ENCODE measurements around the gene GAN. TPM values are rescaled to one million over a fixed set of nuclear protein-coding genes. Genes with fewer than 3 reads are reported as not detected.

Gene GAN
- total RNA-seq, 1 experiment from 2014 or later, result 8.7 TPM

GRCh38 chr16:81283044-81283443 is 31.7 kb upstream of the GAN start:
- no peak for DNase-seq
- H3K36me3 ChIP-seq (replicated peaks; ENCODE audit: control insufficient read depth, insufficient read depth, low read length), result no peaks in the 10 kb centered on the region
- H3K4me3 ChIP-seq (ENCODE audit: insufficient read depth, low read depth, low read length), result no peak overlapping the region
- no peaks in the 10 kb centered on the region for H3K27me3 ChIP-seq (ENCODE audit: control insufficient read depth, insufficient read depth, low read length)

GRCh38 chr16:81284995-81285600 is 29.7 kb upstream of the GAN start:
- DNase-seq, result no peak
- H3K27me3 ChIP-seq (ENCODE audit: control insufficient read depth, insufficient read depth, low read length), result no peaks in the 10 kb centered on the region
- H3K36me3 ChIP-seq (replicated peaks; ENCODE audit: control insufficient read depth, insufficient read depth, low read length), result no peaks in the 10 kb centered on the region
- no peak overlapping the region for H3K4me3 ChIP-seq (ENCODE audit: insufficient read depth, low read depth, low read length)

GRCh38 chr16:81286190-81286589 is 28.6 kb upstream of the GAN start:
- Histone ChIP-seq H3K36me3 (replicated peaks; ENCODE audit: control insufficient read depth, insufficient read depth, low read length) (no peaks in the 10 kb centered on the region), H3K4me3 (ENCODE audit: insufficient read depth, low read depth, low read length) (no peak overlapping the region), H3K27me3 (ENCODE audit: control insufficient read depth, insufficient read depth, low read length) (no peaks in the 10 kb centered on the region)
- DNase-seq, result no peak

GRCh38 chr16:81291117-81291516 is 23.6 kb upstream of the GAN start:
- H3K27me3 ChIP-seq (ENCODE audit: control insufficient read depth, insufficient read depth, low read length), result 0 out of 2 replicates have a peak, but pooled peaks cover 1% of the 10 kb centered on the region
- no peak overlapping the region for H3K4me3 ChIP-seq (ENCODE audit: insufficient read depth, low read depth, low read length)
- no peaks in the 10 kb centered on the region for H3K36me3 ChIP-seq (replicated peaks; ENCODE audit: control insufficient read depth, insufficient read depth, low read length)
- DNase-seq, result no peak

- no peak for DNase-seq
- H3K4me3 ChIP-seq (ENCODE audit: insufficient read depth, low read depth, low read length), result no peak overlapping the region
- 0 out of 2 replicates have a peak, but pooled peaks cover 1% of the 10 kb centered on the region for H3K27me3 ChIP-seq (ENCODE audit: control insufficient read depth, insufficient read depth, low read length)
- no peaks in the 10 kb centered on the region for H3K36me3 ChIP-seq (replicated peaks; ENCODE audit: control insufficient read depth, insufficient read depth, low read length)
Observed at GRCh38 chr16:81292936-81293335, 21.8 kb upstream of the GAN start.

- Histone ChIP-seq H3K4me3 (ENCODE audit: insufficient read depth, low read depth, low read length) (no peak overlapping the region), H3K36me3 (replicated peaks; ENCODE audit: control insufficient read depth, insufficient read depth, low read length) (no peaks in the 10 kb centered on the region), H3K27me3 (ENCODE audit: control insufficient read depth, insufficient read depth, low read length) (0 out of 2 replicates have a peak, but pooled peaks cover 1% of the 10 kb centered on the region)
- no peak for DNase-seq
Observed at GRCh38 chr16:81293909-81294802, 20.6 kb upstream of the GAN start.

GRCh38 chr16:81296631-81297030 is 18.1 kb upstream of the GAN start:
- Histone ChIP-seq H3K4me3 (ENCODE audit: insufficient read depth, low read depth, low read length) (no peak overlapping the region), H3K27me3 (ENCODE audit: control insufficient read depth, insufficient read depth, low read length) (0 out of 2 replicates have a peak, but pooled peaks cover 1% of the 10 kb centered on the region), H3K36me3 (replicated peaks; ENCODE audit: control insufficient read depth, insufficient read depth, low read length) (no peaks in the 10 kb centered on the region)
- DNase-seq, result no peak

- H3K36me3 ChIP-seq (replicated peaks; ENCODE audit: control insufficient read depth, insufficient read depth, low read length), result no peaks in the 10 kb centered on the region; the same call in 1 of the 2 replicates
- H3K27me3 ChIP-seq (ENCODE audit: control insufficient read depth, insufficient read depth, low read length), result no peaks in the 10 kb centered on the region
- DNase-seq, result no peak
- H3K4me3 ChIP-seq (ENCODE audit: insufficient read depth, low read depth, low read length), result no peak overlapping the region
Observed at GRCh38 chr16:81307770-81308169, 7.0 kb upstream of the GAN start.

GRCh38 chr16:81310045-81310644 is 4.6 kb upstream of the GAN start:
- Histone ChIP-seq H3K27me3 (ENCODE audit: control insufficient read depth, insufficient read depth, low read length) (no peaks in the 10 kb centered on the region), H3K36me3 (replicated peaks; ENCODE audit: control insufficient read depth, insufficient read depth, low read length) (no peaks in the 10 kb centered on the region; the same call in 1 of the 2 replicates), H3K4me3 (ENCODE audit: insufficient read depth, low read depth, low read length) (no peak overlapping the region)
- DNase-seq, result no peak

GRCh38 chr16:81311762-81312161 is 3.0 kb upstream of the GAN start:
- peaks cover 5% of the 10 kb centered on the region; the same call in 1 of the 2 replicates for H3K27me3 ChIP-seq (ENCODE audit: control insufficient read depth, insufficient read depth, low read length)
- no peaks in the 10 kb centered on the region; the same call in 1 of the 2 replicates for H3K36me3 ChIP-seq (replicated peaks; ENCODE audit: control insufficient read depth, insufficient read depth, low read length)
- no peak overlapping the region for H3K4me3 ChIP-seq (ENCODE audit: insufficient read depth, low read depth, low read length)
- no peak for DNase-seq

GRCh38 chr16:81313701-81314602 is 810 bp upstream of the GAN start:
- H3K36me3 ChIP-seq (replicated peaks; ENCODE audit: control insufficient read depth, insufficient read depth, low read length), result no peaks in the 10 kb centered on the region; the same call in 1 of the 2 replicates
- H3K27me3 ChIP-seq (ENCODE audit: control insufficient read depth, insufficient read depth, low read length), result peaks cover 5% of the 10 kb centered on the region; the same call in 1 of the 2 replicates
- H3K4me3 ChIP-seq (ENCODE audit: insufficient read depth, low read depth, low read length), result peak overlapping the region; percentile 87
- DNase-seq, result peak; percentile 41

- peak; percentile 75 for DNase-seq
- no peaks in the 10 kb centered on the region; the same call in 1 of the 2 replicates for H3K36me3 ChIP-seq (replicated peaks; ENCODE audit: control insufficient read depth, insufficient read depth, low read length)
- H3K4me3 ChIP-seq (ENCODE audit: insufficient read depth, low read depth, low read length), result peak overlapping the region; percentile 87
- H3K27me3 ChIP-seq (ENCODE audit: control insufficient read depth, insufficient read depth, low read length), result peaks cover 5% of the 10 kb centered on the region; the same call in 1 of the 2 replicates
Observed at GRCh38 chr16:81315271-81316175, 761 bp downstream of the GAN start.

- Histone ChIP-seq H3K27me3 (ENCODE audit: control insufficient read depth, insufficient read depth, low read length) (peaks cover 5% of the 10 kb centered on the region; the same call in 1 of the 2 replicates), H3K4me3 (ENCODE audit: insufficient read depth, low read depth, low read length) (peak overlapping the region; percentile 87), H3K36me3 (replicated peaks; ENCODE audit: control insufficient read depth, insufficient read depth, low read length) (no peaks in the 10 kb centered on the region; the same call in 1 of the 2 replicates)
- DNase-seq, result no peak
Observed at GRCh38 chr16:81316176-81316496, 1.4 kb downstream of the GAN start.

Data from H7 (cell line).